ENCODE data around the gene NUP85. TPM values are rescaled to one million over a fixed set of nuclear protein-coding genes. Genes with fewer than 3 reads are reported as not detected.
A peak's percentile ranks its signal among the peaks of the same experiment; 100 is the strongest.

Gene NUP85
- total RNA-seq, 1 experiment from 2014 or later: 95.6 TPM

GRCh38 chr17:75178453-75178852, 27.0 kb upstream of the NUP85 start:
- Histone ChIP-seq H3K36me3 (ENCODE audit: low read depth, low read length) (peaks cover 64% of the 10 kb centered on the region), H3K27me3 (ENCODE audit: low read length) (no peaks in the 10 kb centered on the region), H3K9me2 (replicated peaks; ENCODE audit: low read length) (no peaks in the 10 kb centered on the region), H3F3A (ENCODE audit: low read length, unreplicated experiment) (peaks cover 7% of the 10 kb centered on the region), H3K4me2 (ENCODE audit: low read length) (no peak overlapping the region), H2AFZ (ENCODE audit: low read length) (no peak overlapping the region), H3K9ac (ENCODE audit: low read length) (no peak overlapping the region), H3K4me3 (ENCODE audit: low read length) (no peak overlapping the region), H3K4me1 (ENCODE audit: insufficient read depth, low read length) (peaks cover 23% of the 10 kb centered on the region), H3K79me2 (ENCODE audit: low read length) (peaks cover 96% of the 10 kb centered on the region), H4K20me1 (ENCODE audit: low read length) (peaks cover 49% of the 10 kb centered on the region), H3K27ac (ENCODE audit: low read length) (no peak overlapping the region), H3K9me3 (ENCODE audit: low read length) (no peaks in the 10 kb centered on the region)
- POLR2A ChIA-PET (ENCODE audit: unreplicated experiment): no interaction called here
- no peak for TF ChIP-seq EZH2phosphoT487 (IDR thresholded peaks at IDR 0.05; ENCODE audit: borderline replicate concordance, low read length)
- no peak for TF ChIP-seq EZH2 (IDR thresholded peaks at IDR 0.05; ENCODE audit: low read length, unreplicated experiment)
- TF ChIP-seq CTCF (conservative IDR thresholded peaks at IDR 0.05; ENCODE audit: low read depth, low read length): no peak
- no TSS peak for BruUV-seq (replicated peaks)
- CTCF ChIA-PET: no interaction called here
- DNase-seq (no peak), ATAC-seq (no peak)
- intact Hi-C loops (cut with micrococcal nuclease): no loop called here

GRCh38 chr17:75181110-75181509, 24.4 kb upstream of the NUP85 start:
- peaks cover 25% of the 10 kb centered on the region for H3K4me1 ChIP-seq (ENCODE audit: insufficient read depth, low read length)

More at GRCh38 chr17:75181110-75181509, 24.4 kb upstream of the NUP85 start:
- no peak for ATAC-seq
- peaks cover 43% of the 10 kb centered on the region for H4K20me1 ChIP-seq (ENCODE audit: low read length)
- no peaks in the 10 kb centered on the region for H3K9me3 ChIP-seq (ENCODE audit: low read length)
- H3F3A ChIP-seq (ENCODE audit: low read length, unreplicated experiment): no peaks in the 10 kb centered on the region
- H2AFZ ChIP-seq (ENCODE audit: low read length): no peak overlapping the region
- H3K4me3 ChIP-seq (ENCODE audit: low read length): peak overlapping the region; percentile 97
- H3K9ac ChIP-seq (ENCODE audit: low read length): peak overlapping the region; percentile 96
- no peaks in the 10 kb centered on the region for H3K27me3 ChIP-seq (ENCODE audit: low read length)
- peaks cover 40% of the 10 kb centered on the region for H3K36me3 ChIP-seq (ENCODE audit: low read depth, low read length)
- BruUV-seq (replicated peaks): no TSS peak
- CTCF ChIA-PET: interaction anchor here (1.3 kb wide), 1 partner anchor 20 kb away, joined by 4 read pairs; no protein-coding TSS in a partner anchor
- intact Hi-C loops (cut with micrococcal nuclease): no loop called here
- POLR2A ChIA-PET (ENCODE audit: unreplicated experiment): no interaction called here
- TF ChIP-seq EZH2phosphoT487 (IDR thresholded peaks at IDR 0.05; ENCODE audit: borderline replicate concordance, low read length) (no peak), EZH2 (IDR thresholded peaks at IDR 0.05; ENCODE audit: low read length, unreplicated experiment) (no peak), CTCF (conservative IDR thresholded peaks at IDR 0.05; ENCODE audit: low read depth, low read length) (no peak)
- peaks cover 73% of the 10 kb centered on the region for H3K79me2 ChIP-seq (ENCODE audit: low read length)
- no peak overlapping the region for H3K27ac ChIP-seq (ENCODE audit: low read length)
- no peaks in the 10 kb centered on the region for H3K9me2 ChIP-seq (replicated peaks; ENCODE audit: low read length)
- peak overlapping the region; percentile 83 for H3K4me2 ChIP-seq (ENCODE audit: low read length)
- no peak for DNase-seq
